ENCODE measurements around the gene SYNGR1.

DNA sequence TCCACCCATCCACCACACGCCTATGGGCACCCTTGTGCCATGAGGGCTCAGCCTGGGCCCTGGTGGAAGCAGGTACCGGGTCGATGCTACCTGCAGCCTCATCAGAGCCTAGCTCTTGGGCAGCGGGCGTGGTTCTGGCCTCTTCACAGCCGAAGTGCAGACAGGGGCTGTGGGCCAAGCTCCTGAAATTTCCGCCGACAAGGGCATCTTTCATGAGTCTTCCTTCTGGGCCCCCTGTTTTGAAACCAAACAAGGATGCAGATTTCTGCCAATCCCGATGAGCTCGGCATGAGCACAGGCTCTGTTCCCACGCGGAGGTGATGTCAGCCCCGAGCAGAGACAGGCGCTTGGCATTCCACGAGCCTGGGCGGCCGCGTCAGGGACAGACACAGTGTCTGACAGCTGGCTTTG is 84.5 kb downstream of the SYNGR1 start:
- TF ChIP-seq, protein P1, sequence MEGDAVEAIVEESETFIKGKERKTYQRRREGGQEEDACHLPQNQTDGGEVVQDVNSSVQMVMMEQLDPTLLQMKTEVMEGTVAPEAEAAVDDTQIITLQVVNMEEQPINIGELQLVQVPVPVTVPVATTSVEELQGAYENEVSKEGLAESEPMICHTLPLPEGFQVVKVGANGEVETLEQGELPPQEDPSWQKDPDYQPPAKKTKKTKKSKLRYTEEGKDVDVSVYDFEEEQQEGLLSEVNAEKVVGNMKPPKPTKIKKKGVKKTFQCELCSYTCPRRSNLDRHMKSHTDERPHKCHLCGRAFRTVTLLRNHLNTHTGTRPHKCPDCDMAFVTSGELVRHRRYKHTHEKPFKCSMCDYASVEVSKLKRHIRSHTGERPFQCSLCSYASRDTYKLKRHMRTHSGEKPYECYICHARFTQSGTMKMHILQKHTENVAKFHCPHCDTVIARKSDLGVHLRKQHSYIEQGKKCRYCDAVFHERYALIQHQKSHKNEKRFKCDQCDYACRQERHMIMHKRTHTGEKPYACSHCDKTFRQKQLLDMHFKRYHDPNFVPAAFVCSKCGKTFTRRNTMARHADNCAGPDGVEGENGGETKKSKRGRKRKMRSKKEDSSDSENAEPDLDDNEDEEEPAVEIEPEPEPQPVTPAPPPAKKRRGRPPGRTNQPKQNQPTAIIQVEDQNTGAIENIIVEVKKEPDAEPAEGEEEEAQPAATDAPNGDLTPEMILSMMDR (IDR thresholded peaks at IDR 0.05) = no peak
- TF ChIP-seq POLR2A (IDR thresholded peaks at IDR 0.05) = no peak
- TF ChIP-seq EP300 (IDR thresholded peaks at IDR 0.05) = no peak
